ENCODE measurements around the gene RRP15.

The RRP15 gene

GRCh38 chr1:218357211-218357892 lies 72.3 kb downstream of the RRP15 start:
- in situ Hi-C loops (cut with MboI; ENCODE audit: low sequenced_read_pairs), result no loop called here

- in situ Hi-C loops (cut with MboI; ENCODE audit: low sequenced_read_pairs), result no loop called here
Measured at GRCh38 chr1:218357893-218358232, 72.8 kb downstream of the RRP15 start.

GRCh38 chr1:218361298-218362065 lies 76.4 kb downstream of the RRP15 start:
- in situ Hi-C loops (cut with MboI; ENCODE audit: low sequenced_read_pairs), result no loop called here

GRCh38 chr1:218362418-218363076 lies 77.5 kb downstream of the RRP15 start:
- in situ Hi-C loops (cut with MboI; ENCODE audit: low sequenced_read_pairs), result no loop called here

- in situ Hi-C loops (cut with MboI; ENCODE audit: low sequenced_read_pairs), result no loop called here
Measured at GRCh38 chr1:218363141-218363540, 78.0 kb downstream of the RRP15 start.

- in situ Hi-C loops (cut with MboI; ENCODE audit: low sequenced_read_pairs), result no loop called here
Measured at GRCh38 chr1:218364028-218364710, 79.1 kb downstream of the RRP15 start.

- in situ Hi-C loops (cut with MboI; ENCODE audit: low sequenced_read_pairs), result no loop called here
Measured at GRCh38 chr1:218365226-218365999, 80.3 kb downstream of the RRP15 start.

- in situ Hi-C loops (cut with MboI; ENCODE audit: low sequenced_read_pairs), result no loop called here
Measured at GRCh38 chr1:218366322-218367052, 81.4 kb downstream of the RRP15 start.

- in situ Hi-C loops (cut with MboI; ENCODE audit: low sequenced_read_pairs), result no loop called here
Measured at GRCh38 chr1:218367118-218367517, 82.0 kb downstream of the RRP15 start.

GRCh38 chr1:218368686-218369085 lies 83.6 kb downstream of the RRP15 start:
- in situ Hi-C loops (cut with MboI; ENCODE audit: low sequenced_read_pairs), result no loop called here

- in situ Hi-C loops (cut with MboI; ENCODE audit: low sequenced_read_pairs), result no loop called here
Measured at GRCh38 chr1:218369688-218370511, 84.8 kb downstream of the RRP15 start.

- in situ Hi-C loops (cut with MboI; ENCODE audit: low sequenced_read_pairs), result no loop called here
Measured at GRCh38 chr1:218371927-218372672, 87.0 kb downstream of the RRP15 start.

- in situ Hi-C loops (cut with MboI; ENCODE audit: low sequenced_read_pairs), result no loop called here
Measured at GRCh38 chr1:218374401-218375353, 89.6 kb downstream of the RRP15 start.

- in situ Hi-C loops (cut with MboI; ENCODE audit: low sequenced_read_pairs), result no loop called here
Measured at GRCh38 chr1:218376722-218377121, 91.6 kb downstream of the RRP15 start.

GRCh38 chr1:218377143-218377660 lies 92.1 kb downstream of the RRP15 start:
- in situ Hi-C loops (cut with MboI; ENCODE audit: low sequenced_read_pairs), result no loop called here

GRCh38 chr1:218380125-218380977 lies 95.3 kb downstream of the RRP15 start:
- in situ Hi-C loops (cut with MboI; ENCODE audit: low sequenced_read_pairs), result no loop called here
